ENCODE data around the gene CHMP4A. TPM values are rescaled to one million over a fixed set of nuclear protein-coding genes. Genes with fewer than 3 reads are reported as not detected.

Gene CHMP4A
- total and polyA plus RNA-seq, 2 of the 13 experiments (the other 11 are each of a cell fraction or from before 2014, with no cell fraction given), result 83.6 to 113 TPM

DNA sequence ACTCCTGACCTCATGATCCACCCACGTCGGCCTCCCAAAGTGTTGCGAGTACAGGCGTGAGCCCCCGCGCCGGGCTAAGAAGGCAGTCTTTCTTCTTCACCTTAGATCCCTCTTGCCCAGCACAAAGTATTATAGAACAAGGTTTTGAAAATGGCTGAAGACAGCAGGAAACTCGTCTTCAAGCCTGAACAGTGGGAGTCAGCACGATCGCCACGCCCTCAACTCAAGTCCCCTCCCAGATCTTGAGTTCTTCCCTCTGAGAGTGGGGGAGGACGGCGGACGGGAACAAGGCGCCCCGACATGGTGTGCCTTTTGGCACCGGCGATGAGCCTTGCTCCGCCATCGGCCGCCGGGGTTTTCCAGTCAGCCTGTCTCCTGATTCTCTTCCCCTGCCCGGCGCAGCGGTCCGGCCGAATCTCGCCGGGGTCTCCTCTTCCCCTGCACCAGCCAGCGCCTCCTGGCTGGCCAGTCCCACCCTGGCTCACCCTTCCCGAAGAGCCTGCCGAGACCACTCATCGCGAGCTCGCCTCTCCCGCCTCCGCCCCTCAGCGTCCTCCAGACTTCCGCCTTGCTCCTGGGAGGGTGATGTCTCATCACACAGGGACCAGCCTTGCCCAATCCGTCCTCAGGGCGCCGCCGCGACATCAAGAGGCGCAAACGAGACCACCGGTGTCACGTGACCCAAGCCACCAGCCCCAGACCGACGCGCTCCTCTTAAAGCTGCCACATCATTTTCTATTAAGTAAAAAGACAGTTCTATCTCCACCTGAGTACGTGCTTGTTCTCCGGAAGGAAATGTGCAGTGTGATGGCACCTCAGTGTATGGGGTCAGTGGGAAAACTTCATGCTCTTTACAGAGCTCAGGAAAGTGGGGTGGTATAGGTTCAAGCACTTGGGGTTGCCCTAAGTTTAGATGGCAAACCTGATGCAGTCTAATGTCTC, at the start of gene CHMP4A (continued):
- TF ChIP-seq HOXA3 (CRISPR knock-in tag; IDR thresholded peaks at IDR 0.05) (peak; percentile 99), ZNF101 (CRISPR knock-in tag; IDR thresholded peaks at IDR 0.05; ENCODE audit: borderline replicate concordance, low read depth) (0 out of 2 replicates have a peak, but pooled peaks have one; percentile 82), CBX1 (IDR thresholded peaks at IDR 0.05; ENCODE audit: low read depth) (peak; percentile 95), RBM39 (IDR thresholded peaks at IDR 0.05; ENCODE audit: low read depth, low read length, poor library complexity, severe bottlenecking) (peak; percentile 99), ZNF30 (CRISPR knock-in tag; IDR thresholded peaks at IDR 0.05) (peak; percentile 29), JUNB (CRISPR knock-in tag; IDR thresholded peaks at IDR 0.05; ENCODE audit: borderline replicate concordance) (no peak), ZNF331 (CRISPR knock-in tag; IDR thresholded peaks at IDR 0.05) (peak; percentile 88), EED (CRISPR knock-in tag; IDR thresholded peaks at IDR 0.05) (peak; percentile 89), MTF1 (CRISPR knock-in tag; IDR thresholded peaks at IDR 0.05) (no peak), ZSCAN22 (CRISPR knock-in tag; IDR thresholded peaks at IDR 0.05) (0 out of 2 replicates have a peak, but pooled peaks have one; percentile 38), SMAD1 (CRISPR knock-in tag; IDR thresholded peaks at IDR 0.05; ENCODE audit: borderline replicate concordance, low read depth) (peak; percentile 63), ZNF230 (CRISPR knock-in tag; IDR thresholded peaks at IDR 0.05) (peak; percentile 99), GATA4 (IDR thresholded peaks at IDR 0.05; ENCODE audit: borderline replicate concordance, low read depth) (peak; percentile 86; the same call in 1 of the 2 replicates), ATF7 (IDR thresholded peaks at IDR 0.05) (no peak), ATF7 (CRISPR knock-in tag; IDR thresholded peaks at IDR 0.05) (peak; percentile 85), MEIS2 (CRISPR knock-in tag; IDR thresholded peaks at IDR 0.05) (peak; percentile 96), ZFX (CRISPR knock-in tag; IDR thresholded peaks at IDR 0.05; ENCODE audit: low read depth) (peak; percentile 91), ZNF138 (CRISPR knock-in tag; IDR thresholded peaks at IDR 0.05; ENCODE audit: low read depth) (peak; percentile 80), ZNF501 (CRISPR knock-in tag; IDR thresholded peaks at IDR 0.05) (peak; percentile 98)
- TF ChIP-seq, protein P1, sequence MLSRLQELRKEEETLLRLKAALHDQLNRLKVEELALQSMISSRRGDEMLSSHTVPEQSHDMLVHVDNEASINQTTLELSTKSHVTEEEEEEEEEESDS (CRISPR knock-in tag; IDR thresholded peaks at IDR 0.05; ENCODE audit: borderline replicate concordance), result peak; percentile 83
- TF ChIP-seq, protein P2, sequence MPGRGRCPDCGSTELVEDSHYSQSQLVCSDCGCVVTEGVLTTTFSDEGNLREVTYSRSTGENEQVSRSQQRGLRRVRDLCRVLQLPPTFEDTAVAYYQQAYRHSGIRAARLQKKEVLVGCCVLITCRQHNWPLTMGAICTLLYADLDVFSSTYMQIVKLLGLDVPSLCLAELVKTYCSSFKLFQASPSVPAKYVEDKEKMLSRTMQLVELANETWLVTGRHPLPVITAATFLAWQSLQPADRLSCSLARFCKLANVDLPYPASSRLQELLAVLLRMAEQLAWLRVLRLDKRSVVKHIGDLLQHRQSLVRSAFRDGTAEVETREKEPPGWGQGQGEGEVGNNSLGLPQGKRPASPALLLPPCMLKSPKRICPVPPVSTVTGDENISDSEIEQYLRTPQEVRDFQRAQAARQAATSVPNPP (CRISPR knock-in tag; IDR thresholded peaks at IDR 0.05), result peak; percentile 93
- TF ChIP-seq, protein P3, sequence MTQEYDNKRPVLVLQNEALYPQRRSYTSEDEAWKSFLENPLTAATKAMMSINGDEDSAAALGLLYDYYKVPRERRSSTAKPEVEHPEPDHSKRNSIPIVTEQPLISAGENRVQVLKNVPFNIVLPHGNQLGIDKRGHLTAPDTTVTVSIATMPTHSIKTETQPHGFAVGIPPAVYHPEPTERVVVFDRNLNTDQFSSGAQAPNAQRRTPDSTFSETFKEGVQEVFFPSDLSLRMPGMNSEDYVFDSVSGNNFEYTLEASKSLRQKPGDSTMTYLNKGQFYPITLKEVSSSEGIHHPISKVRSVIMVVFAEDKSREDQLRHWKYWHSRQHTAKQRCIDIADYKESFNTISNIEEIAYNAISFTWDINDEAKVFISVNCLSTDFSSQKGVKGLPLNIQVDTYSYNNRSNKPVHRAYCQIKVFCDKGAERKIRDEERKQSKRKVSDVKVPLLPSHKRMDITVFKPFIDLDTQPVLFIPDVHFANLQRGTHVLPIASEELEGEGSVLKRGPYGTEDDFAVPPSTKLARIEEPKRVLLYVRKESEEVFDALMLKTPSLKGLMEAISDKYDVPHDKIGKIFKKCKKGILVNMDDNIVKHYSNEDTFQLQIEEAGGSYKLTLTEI (CRISPR knock-in tag; conservative IDR thresholded peaks at IDR 0.05), result no peak
- TF ChIP-seq, protein P4, sequence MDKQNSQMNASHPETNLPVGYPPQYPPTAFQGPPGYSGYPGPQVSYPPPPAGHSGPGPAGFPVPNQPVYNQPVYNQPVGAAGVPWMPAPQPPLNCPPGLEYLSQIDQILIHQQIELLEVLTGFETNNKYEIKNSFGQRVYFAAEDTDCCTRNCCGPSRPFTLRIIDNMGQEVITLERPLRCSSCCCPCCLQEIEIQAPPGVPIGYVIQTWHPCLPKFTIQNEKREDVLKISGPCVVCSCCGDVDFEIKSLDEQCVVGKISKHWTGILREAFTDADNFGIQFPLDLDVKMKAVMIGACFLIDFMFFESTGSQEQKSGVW (CRISPR knock-in tag; IDR thresholded peaks at IDR 0.05; ENCODE audit: borderline replicate concordance), result no peak
- TF ChIP-seq, protein P5, sequence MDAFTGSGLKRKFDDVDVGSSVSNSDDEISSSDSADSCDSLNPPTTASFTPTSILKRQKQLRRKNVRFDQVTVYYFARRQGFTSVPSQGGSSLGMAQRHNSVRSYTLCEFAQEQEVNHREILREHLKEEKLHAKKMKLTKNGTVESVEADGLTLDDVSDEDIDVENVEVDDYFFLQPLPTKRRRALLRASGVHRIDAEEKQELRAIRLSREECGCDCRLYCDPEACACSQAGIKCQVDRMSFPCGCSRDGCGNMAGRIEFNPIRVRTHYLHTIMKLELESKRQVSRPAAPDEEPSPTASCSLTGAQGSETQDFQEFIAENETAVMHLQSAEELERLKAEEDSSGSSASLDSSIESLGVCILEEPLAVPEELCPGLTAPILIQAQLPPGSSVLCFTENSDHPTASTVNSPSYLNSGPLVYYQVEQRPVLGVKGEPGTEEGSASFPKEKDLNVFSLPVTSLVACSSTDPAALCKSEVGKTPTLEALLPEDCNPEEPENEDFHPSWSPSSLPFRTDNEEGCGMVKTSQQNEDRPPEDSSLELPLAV (CRISPR knock-in tag; conservative IDR thresholded peaks at IDR 0.05; ENCODE audit: low read depth), result no peak

Measured in HepG2 (cell line).